ENCODE results near the gene WAPL.

The WAPL gene

DNA sequence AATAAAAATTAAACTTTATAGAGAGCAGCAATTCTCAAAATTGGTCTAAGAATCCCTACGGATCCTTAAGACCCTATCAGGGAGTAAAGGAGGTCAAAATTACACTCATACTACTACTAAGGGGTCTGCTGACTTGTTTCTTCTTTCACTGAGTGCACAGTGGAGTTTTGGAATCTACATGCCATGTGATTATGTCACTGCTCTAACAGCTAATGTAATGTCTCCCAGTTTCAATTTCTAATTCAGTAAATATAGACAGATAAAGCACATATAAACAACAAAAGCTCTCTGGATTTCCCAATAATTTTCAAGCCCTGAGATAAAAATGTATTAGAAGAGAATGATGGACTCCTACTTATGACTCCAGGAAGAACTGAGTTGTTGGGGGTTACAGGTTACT lies 74.6 kb downstream of the WAPL start:
- H3K4me2 ChIP-seq (ENCODE audit: low read length), result no peak overlapping the region
- H3K27ac ChIP-seq, result no peak overlapping the region
- no peaks in the 10 kb centered on the region for H3K36me3 ChIP-seq (ENCODE audit: control insufficient read depth, insufficient read depth, low read length)

DNA sequence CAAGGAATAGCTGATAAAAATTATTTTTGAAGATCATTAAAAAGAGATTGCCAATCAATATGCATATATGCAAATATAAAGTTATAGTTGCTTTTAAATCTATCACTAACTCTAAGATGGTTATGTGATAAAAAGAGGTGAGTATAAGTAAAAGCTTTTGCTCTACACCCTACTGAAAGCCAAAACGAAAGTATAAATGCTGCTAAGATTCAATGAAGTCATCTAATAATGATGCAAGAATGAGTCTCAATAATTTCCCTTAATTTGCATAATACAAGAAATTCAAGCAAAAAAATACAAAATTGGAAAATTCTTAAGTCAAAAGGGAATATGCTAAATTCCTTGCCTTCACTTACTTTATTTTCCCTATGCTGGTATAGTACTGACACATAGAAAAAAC lies 75.2 kb downstream of the WAPL start:
- H2AFZ ChIP-seq, result no peak overlapping the region
- no peak overlapping the region for H3K9ac ChIP-seq
- H3K79me2 ChIP-seq, result peaks cover under 1% of the 10 kb centered on the region
- H3K9me3 ChIP-seq (ENCODE audit: control insufficient read depth, low read length), result no peaks in the 10 kb centered on the region
- H3K27me3 ChIP-seq (ENCODE audit: control insufficient read depth, insufficient read depth, low read length), result no peaks in the 10 kb centered on the region
- TF ChIP-seq, protein P1, sequence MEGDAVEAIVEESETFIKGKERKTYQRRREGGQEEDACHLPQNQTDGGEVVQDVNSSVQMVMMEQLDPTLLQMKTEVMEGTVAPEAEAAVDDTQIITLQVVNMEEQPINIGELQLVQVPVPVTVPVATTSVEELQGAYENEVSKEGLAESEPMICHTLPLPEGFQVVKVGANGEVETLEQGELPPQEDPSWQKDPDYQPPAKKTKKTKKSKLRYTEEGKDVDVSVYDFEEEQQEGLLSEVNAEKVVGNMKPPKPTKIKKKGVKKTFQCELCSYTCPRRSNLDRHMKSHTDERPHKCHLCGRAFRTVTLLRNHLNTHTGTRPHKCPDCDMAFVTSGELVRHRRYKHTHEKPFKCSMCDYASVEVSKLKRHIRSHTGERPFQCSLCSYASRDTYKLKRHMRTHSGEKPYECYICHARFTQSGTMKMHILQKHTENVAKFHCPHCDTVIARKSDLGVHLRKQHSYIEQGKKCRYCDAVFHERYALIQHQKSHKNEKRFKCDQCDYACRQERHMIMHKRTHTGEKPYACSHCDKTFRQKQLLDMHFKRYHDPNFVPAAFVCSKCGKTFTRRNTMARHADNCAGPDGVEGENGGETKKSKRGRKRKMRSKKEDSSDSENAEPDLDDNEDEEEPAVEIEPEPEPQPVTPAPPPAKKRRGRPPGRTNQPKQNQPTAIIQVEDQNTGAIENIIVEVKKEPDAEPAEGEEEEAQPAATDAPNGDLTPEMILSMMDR (IDR thresholded peaks at IDR 0.05), result no peak
- H3K36me3 ChIP-seq (ENCODE audit: control insufficient read depth, insufficient read depth, low read length), result no peaks in the 10 kb centered on the region
- no peaks in the 10 kb centered on the region for H3K4me1 ChIP-seq
- no peak overlapping the region for H3K4me3 ChIP-seq (ENCODE audit: low read depth, low read length)
- no peak overlapping the region for H3K27ac ChIP-seq
- no peak overlapping the region for H3K4me2 ChIP-seq (ENCODE audit: low read length)

More for the DNA sequence above, 74.6 kb downstream of the WAPL start:
- TF ChIP-seq, protein P1 (IDR thresholded peaks at IDR 0.05), result no peak
- Histone ChIP-seq H3K9me3 (ENCODE audit: control insufficient read depth, low read length) (no peaks in the 10 kb centered on the region), H3K79me2 (no peaks in the 10 kb centered on the region), H3K9ac (no peak overlapping the region), H3K4me3 (ENCODE audit: low read depth, low read length) (no peak overlapping the region), H3K4me1 (no peaks in the 10 kb centered on the region), H3K27me3 (ENCODE audit: control insufficient read depth, insufficient read depth, low read length) (no peaks in the 10 kb centered on the region), H2AFZ (no peak overlapping the region)

DNA sequence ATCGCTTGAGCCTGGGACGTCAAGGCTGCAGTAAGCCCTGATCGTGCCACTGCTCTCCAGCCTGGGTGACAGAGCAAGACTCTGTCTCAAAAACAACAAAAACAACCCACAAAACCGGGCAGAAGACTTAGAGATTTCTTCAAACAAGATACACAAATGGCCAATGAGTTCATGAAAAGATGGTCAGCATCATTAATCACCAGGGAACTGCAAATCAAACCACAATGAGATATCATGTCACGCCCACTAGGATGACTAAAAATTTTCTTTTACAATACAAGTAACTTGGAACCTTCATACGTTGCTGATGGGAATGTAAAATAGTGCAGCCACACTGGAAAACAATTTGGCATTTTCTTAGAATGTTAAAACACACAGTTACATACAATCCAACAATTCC lies 77.7 kb downstream of the WAPL start:
- Histone ChIP-seq H3K4me1 (no peaks in the 10 kb centered on the region), H3K36me3 (ENCODE audit: control insufficient read depth, insufficient read depth, low read length) (no peaks in the 10 kb centered on the region), H3K4me2 (ENCODE audit: low read length) (no peak overlapping the region), H3K9ac (no peak overlapping the region), H3K4me3 (ENCODE audit: low read depth, low read length) (no peak overlapping the region), H3K9me3 (ENCODE audit: control insufficient read depth, low read length) (no peaks in the 10 kb centered on the region), H2AFZ (no peak overlapping the region), H3K27me3 (ENCODE audit: control insufficient read depth, insufficient read depth, low read length) (no peaks in the 10 kb centered on the region), H3K79me2 (peaks cover 3% of the 10 kb centered on the region), H3K27ac (no peak overlapping the region)
- TF ChIP-seq, protein P1 (IDR thresholded peaks at IDR 0.05), result no peak

DNA sequence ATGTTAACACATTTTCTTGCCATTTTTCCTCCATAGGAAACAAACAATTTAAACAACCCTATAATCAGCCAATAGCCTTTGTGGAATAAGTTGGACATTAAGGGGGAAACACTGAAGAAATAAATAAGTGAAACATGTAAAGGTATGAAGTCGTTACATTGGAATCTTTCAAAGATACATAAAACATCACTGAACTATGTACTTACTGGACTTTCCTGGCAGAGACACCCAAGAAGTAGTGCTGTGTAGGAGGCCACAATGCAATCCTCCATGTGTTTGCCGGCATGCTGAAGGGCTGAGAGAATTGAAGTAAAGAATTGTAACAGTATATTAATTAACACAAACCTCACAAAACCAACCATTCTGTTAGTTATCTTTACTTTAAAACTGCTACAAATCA lies 78.5 kb downstream of the WAPL start:
- no peak overlapping the region for H2AFZ ChIP-seq
- H3K9me3 ChIP-seq (ENCODE audit: control insufficient read depth, low read length), result no peaks in the 10 kb centered on the region
- H3K9ac ChIP-seq, result no peak overlapping the region
- peaks cover 3% of the 10 kb centered on the region for H3K79me2 ChIP-seq
- H3K27ac ChIP-seq, result no peak overlapping the region
- H3K4me3 ChIP-seq (ENCODE audit: low read depth, low read length), result no peak overlapping the region
- H3K4me1 ChIP-seq, result no peaks in the 10 kb centered on the region
- no peak overlapping the region for H3K4me2 ChIP-seq (ENCODE audit: low read length)
- TF ChIP-seq, protein P1 (IDR thresholded peaks at IDR 0.05), result no peak
- no peaks in the 10 kb centered on the region for H3K27me3 ChIP-seq (ENCODE audit: control insufficient read depth, insufficient read depth, low read length)
- H3K36me3 ChIP-seq (ENCODE audit: control insufficient read depth, insufficient read depth, low read length), result no peaks in the 10 kb centered on the region

Measured in parathyroid adenoma (tissue), 2 donors.